SK-N-MC (cell line): ENCODE data around the gene PAAF1.

Source experiments
- EZH2 ChIP-seq: fragments of 200-600 bp; sonication (generic); IDR thresholded peaks from one replicate; pipeline ENCODE4 v1.6.1; 2017; ENCODE audit warnings: antibody characterized with exemption
- POLR2AphosphoS5 ChIP-seq: IDR thresholded peaks from 2 replicates; pipeline ENCODE4 v1.6.1; 2012; ENCODE audit warnings: mild to moderate bottlenecking, low read depth, low read length, borderline replicate concordance

DNA sequence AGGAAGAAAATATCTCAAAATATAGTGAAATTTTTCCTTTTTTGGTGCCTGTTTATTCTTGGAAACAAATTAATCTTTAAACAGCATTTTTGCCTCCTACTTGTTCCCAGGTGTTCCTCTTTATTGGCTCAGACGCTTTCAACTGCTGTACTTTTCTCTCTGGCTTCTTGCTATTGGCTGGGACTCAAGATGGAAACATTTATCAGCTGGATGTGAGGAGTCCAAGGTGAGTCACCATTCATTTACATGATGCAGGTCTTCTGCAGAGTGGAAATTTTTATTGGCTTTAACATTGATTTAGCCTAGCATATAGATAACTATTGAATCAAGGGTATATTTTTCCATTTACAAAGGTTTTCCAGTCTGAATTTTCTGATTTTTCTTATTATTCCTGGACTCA, 39.6 kb downstream of the PAAF1 start:
- TF ChIP-seq EZH2 (no peak), POLR2AphosphoS5 (no peak)
